GM19193 (cell line): ENCODE data around the gene R3HCC1L.

Source experiments
- POLR2A ChIP-seq: IDR thresholded peaks from 4 replicates; pipeline ENCODE4 v1.6.1; 2011; ENCODE audit not compliant: insufficient read depth, insufficient read length; ENCODE audit errors: extremely low read depth

R3HCC1L gene

GRCh38 chr10:98134431-98135221 lies at the start of gene R3HCC1L:
R3HCC1L (plus strand) TSS chr10:98134657; CDS start chr10:98208115, 73,458 bp downstream.
- TF ChIP-seq POLR2A, result peak; percentile 86

- TF ChIP-seq POLR2A, result no peak
Measured at GRCh38 chr10:98085238-98085637, 49.2 kb upstream of the R3HCC1L start.

GRCh38 chr10:98086837-98087708 lies 47.4 kb upstream of the R3HCC1L start:
- no peak for TF ChIP-seq POLR2A

- no peak for TF ChIP-seq POLR2A
Measured at GRCh38 chr10:98088186-98088971, 46.1 kb upstream of the R3HCC1L start.

- TF ChIP-seq POLR2A, result no peak
Measured at GRCh38 chr10:98090822-98091221, 43.6 kb upstream of the R3HCC1L start.

- no peak for TF ChIP-seq POLR2A
Measured at GRCh38 chr10:98096316-98096715, 38.1 kb upstream of the R3HCC1L start.

- TF ChIP-seq POLR2A, result no peak
Measured at GRCh38 chr10:98096731-98097130, 37.7 kb upstream of the R3HCC1L start.

- no peak for TF ChIP-seq POLR2A
Measured at GRCh38 chr10:98097175-98097574, 37.3 kb upstream of the R3HCC1L start.

GRCh38 chr10:98097616-98098015 lies 36.8 kb upstream of the R3HCC1L start:
- no peak for TF ChIP-seq POLR2A

GRCh38 chr10:98098247-98098646 lies 36.2 kb upstream of the R3HCC1L start:
- TF ChIP-seq POLR2A, result no peak

GRCh38 chr10:98100476-98100875 lies 34.0 kb upstream of the R3HCC1L start:
- no peak for TF ChIP-seq POLR2A

- no peak for TF ChIP-seq POLR2A
Measured at GRCh38 chr10:98101366-98101765, 33.1 kb upstream of the R3HCC1L start.

- no peak for TF ChIP-seq POLR2A
Measured at GRCh38 chr10:98104125-98104524, 30.3 kb upstream of the R3HCC1L start.

GRCh38 chr10:98106531-98106930 lies 27.9 kb upstream of the R3HCC1L start:
- no peak for TF ChIP-seq POLR2A
